IPS-18c (cell line): Measurements from ENCODE around the gene SNRNP48.

Experiments used
- H3K4me3 ChIP-seq: 2 replicates; pipeline ENCODE4 v1.7.0; 2013; ENCODE audit warnings: low read depth, mild to moderate bottlenecking, low read length, moderate library complexity; ENCODE audit not compliant: insufficient read depth
- H3K9me3 ChIP-seq: one replicate; pipeline ENCODE4 v1.6.1; 2013; ENCODE audit warnings: mild to moderate bottlenecking, low read length, moderate library complexity; ENCODE audit not compliant: control insufficient read depth, insufficient read depth

The SNRNP48 gene

DNA sequence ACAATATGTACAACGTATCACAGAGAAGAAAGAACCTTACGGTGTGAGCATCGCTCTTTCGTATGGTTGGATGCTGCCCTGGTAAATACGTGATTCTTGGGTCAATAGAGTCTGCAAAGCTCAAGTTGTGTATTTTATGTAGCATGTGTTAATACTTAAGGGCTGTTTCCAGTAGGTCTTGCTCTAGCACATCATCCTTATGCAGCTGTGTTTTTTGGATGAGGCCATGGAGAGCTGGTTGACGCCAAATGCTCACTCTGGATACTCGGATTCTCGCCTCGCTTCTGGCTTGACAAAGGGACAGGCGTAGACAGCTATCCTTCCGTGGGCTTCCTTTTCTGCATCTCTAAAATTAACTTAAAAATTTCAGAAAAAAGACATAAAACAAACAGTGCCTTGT, 38.9 kb downstream of the SNRNP48 start:
- Histone ChIP-seq H3K4me3 (no peak overlapping the region), H3K9me3 (no peaks in the 10 kb centered on the region)

DNA sequence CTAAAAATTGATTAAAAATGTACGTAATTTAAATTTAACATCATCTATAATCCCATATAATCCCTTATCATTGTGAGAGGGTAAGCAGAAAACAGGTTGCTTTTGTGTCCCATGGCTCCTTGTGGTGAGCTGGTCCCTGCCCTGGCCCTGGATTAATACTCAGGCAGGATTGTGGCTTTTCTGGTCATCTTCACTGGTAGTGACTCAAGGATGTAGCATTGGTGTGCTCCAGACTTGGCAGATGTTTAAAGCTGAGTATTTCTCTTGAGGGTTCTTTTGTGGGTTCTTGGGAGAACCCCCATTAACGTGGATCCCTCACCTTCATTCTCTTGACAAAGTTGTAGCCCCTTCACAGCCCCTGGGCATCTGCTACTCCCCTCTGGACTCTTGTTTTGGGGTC, 39.3 kb downstream of the SNRNP48 start:
- Histone ChIP-seq H3K9me3 (no peaks in the 10 kb centered on the region), H3K4me3 (no peak overlapping the region)

DNA sequence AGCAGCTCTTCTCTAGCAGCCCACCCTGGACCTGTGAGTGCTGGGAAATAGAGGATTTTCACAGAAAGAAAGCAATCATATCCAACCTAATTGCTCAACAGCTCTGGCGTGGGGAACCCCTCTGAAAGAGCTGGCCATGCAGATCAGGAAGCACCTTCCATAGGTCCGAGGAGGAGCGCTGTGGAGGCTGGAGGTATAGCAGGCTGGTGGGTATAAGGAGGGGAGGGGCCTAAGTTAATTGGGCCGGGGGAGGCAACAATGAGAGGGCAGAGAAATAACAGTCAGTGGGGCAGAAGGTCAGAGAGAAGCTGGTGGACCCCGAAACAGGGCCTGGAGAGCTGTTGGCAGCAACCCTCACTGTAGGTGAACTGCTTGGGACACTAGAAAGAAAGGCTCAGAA, 40.8 kb downstream of the SNRNP48 start:
- no peak overlapping the region for H3K4me3 ChIP-seq
- no peaks in the 10 kb centered on the region for H3K9me3 ChIP-seq

DNA sequence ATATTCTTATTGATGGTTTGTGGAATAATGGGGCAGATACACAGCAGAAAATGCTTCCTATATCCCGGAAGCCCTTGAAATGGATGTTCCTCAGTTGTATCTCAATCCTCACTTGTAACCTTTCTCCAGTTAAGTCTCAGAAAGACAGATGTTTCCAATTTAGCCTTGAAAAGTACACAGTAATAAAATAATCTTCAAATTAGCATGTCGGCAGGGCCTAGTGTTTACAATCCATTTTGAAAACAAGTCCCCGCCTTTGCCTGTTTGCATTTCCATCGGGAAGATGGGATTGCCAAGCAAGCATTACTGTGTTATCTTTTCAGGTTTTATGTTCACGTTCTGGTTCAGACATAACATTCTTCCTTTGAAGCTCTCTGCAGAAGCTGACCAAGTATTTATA, 41.5 kb downstream of the SNRNP48 start:
- no peak overlapping the region for H3K4me3 ChIP-seq

GRCh38 chr6:7632501-7633290, 42.7 kb downstream of the SNRNP48 start:
- no peak overlapping the region for H3K4me3 ChIP-seq

More for the DNA sequence above, 41.5 kb downstream of the SNRNP48 start:
- no peaks in the 10 kb centered on the region for H3K9me3 ChIP-seq

DNA sequence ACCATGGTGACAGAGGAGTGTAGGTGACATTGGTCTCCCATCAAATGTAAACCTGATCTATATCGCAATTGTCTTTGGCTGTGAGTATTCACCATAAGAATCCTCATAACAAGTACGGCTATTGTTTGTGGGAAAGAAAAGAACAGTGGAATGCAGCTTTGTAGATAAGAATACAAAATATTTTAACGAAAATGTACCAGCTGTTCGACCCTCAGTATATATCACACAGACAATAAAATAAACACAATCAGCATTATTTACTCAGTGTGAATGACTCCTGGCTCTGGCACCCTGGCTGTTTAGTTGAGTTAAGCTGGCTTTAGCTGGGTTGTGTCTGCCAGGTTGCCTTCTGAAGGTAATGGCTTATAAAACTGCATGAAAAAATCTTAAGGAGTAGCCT, 43.4 kb downstream of the SNRNP48 start:
- Histone ChIP-seq H3K4me3 (no peak overlapping the region), H3K9me3 (no peaks in the 10 kb centered on the region)

More at GRCh38 chr6:7632501-7633290, 42.7 kb downstream of the SNRNP48 start:
- no peaks in the 10 kb centered on the region for H3K9me3 ChIP-seq

GRCh38 chr6:7636151-7636550, 46.2 kb downstream of the SNRNP48 start:
- H3K9me3 ChIP-seq: no peaks in the 10 kb centered on the region
- no peak overlapping the region for H3K4me3 ChIP-seq

GRCh38 chr6:7637533-7637932, 47.5 kb downstream of the SNRNP48 start:
- no peaks in the 10 kb centered on the region for H3K9me3 ChIP-seq
- no peak overlapping the region for H3K4me3 ChIP-seq

GRCh38 chr6:7639427-7639826, 49.4 kb downstream of the SNRNP48 start:
- no peak overlapping the region for H3K4me3 ChIP-seq

GRCh38 chr6:7640016-7640415, 50.0 kb downstream of the SNRNP48 start:
- H3K9me3 ChIP-seq: no peaks in the 10 kb centered on the region
- no peak overlapping the region for H3K4me3 ChIP-seq

More at GRCh38 chr6:7639427-7639826, 49.4 kb downstream of the SNRNP48 start:
- no peaks in the 10 kb centered on the region for H3K9me3 ChIP-seq

GRCh38 chr6:7640607-7641577, 50.9 kb downstream of the SNRNP48 start:
- H3K4me3 ChIP-seq: no peak overlapping the region

DNA sequence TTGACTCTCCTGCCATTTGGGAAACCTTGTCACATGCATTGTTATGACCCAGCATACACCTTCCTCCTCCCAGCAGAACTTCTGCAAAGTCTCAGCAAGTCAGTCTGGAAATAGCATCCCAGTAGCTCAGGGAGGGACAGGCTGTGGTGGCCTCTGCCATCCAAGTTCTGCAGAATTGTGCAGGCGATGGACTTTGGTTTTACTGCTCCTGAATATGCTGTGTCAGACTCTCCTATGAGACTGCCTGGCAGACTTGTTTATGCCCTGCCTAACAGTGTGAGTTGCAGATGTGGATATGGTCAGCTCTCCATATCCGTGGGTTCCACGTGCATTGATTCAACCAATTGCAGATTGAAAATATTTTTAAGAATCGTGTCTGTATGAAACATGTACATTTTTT, 52.8 kb downstream of the SNRNP48 start:
- Histone ChIP-seq H3K9me3 (no peaks in the 10 kb centered on the region), H3K4me3 (no peak overlapping the region)

More at GRCh38 chr6:7640607-7641577, 50.9 kb downstream of the SNRNP48 start:
- H3K9me3 ChIP-seq: no peaks in the 10 kb centered on the region

- H3K9me3 ChIP-seq: no peaks in the 10 kb centered on the region
- H3K4me3 ChIP-seq: no peak overlapping the region
Observed at GRCh38 chr6:7644417-7644816, 54.4 kb downstream of the SNRNP48 start.

DNA sequence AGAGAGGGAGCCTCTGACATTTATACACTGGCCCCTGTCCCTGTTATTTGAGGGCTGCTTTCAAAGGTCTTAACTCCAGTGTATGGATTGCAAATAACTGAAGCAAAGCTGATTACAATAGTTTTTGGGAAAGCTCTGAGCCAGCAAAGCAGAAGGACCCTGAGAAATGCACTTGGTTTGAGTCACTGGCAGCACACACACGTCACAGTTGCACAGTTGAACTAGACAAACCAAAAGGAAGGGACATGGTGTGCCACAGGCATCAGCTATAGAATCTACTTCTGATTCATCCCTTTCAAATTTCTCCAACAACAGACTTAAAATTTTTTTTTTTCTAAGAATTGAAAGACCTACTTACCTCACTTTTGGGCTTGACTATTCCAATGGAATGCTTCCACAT, 56.4 kb downstream of the SNRNP48 start:
- no peaks in the 10 kb centered on the region for H3K9me3 ChIP-seq
- H3K4me3 ChIP-seq: no peak overlapping the region

DNA sequence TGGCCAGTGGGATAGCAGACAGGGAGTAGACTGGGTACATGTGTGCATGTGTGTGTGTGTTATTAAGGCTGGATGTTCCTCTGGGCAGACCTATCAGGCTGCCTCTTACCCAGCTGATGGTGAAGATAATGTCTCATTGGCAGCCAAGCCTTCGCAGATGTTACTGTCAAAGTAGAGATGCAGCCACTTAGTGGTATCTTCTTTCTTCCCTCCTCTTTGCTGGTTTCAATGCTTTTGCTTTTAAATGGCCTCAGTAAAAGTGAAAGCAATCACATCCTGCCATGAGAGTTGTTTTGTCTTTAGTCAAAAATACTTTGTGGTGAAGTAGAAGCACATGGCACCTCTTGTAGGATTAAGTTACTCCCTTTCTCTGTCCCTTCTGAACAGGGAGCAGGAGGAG, 57.5 kb downstream of the SNRNP48 start:
- H3K9me3 ChIP-seq: no peaks in the 10 kb centered on the region
- no peak overlapping the region for H3K4me3 ChIP-seq

- Histone ChIP-seq H3K4me3 (no peak overlapping the region), H3K9me3 (no peaks in the 10 kb centered on the region)
Observed at GRCh38 chr6:7649037-7649810, 59.2 kb downstream of the SNRNP48 start.

DNA sequence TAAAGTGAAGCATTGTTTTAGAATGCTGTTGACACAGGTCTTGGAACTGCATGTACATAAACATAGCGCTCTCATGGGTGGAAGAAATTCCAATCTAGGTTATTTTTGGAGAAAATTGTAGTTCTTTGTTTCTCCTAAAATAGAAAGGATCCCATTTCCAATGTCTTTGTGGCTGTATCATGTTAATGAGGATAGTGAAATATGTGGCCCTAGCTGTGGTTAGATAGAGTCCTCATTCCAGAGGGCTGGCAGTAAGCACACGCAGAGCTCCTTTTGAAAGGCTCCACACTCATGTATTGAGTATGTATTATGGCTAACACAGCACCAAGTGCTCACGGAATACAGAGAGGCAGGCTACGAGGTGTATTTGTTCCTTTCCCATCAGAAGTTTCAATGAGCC, 60.9 kb downstream of the SNRNP48 start:
- Histone ChIP-seq H3K4me3 (no peak overlapping the region), H3K9me3 (no peaks in the 10 kb centered on the region)
